Hepatocyte (in vitro differentiated cells): ENCODE measurements around the gene INPP5K. TPM values are rescaled to one million over a fixed set of nuclear protein-coding genes. Genes with fewer than 3 reads are reported as not detected.

Source experiments
- DNase-seq: peaks from one replicate; pipeline ENCODE4 v3.0.0-alpha.2; 2016; ENCODE audit warnings: low spot score
- H2AFZ ChIP-seq: fragments of 200-600 bp; sonication (generic); 2 replicates; pipeline ENCODE4 v1.6.0; 2016; ENCODE audit warnings: antibody characterized with exemption, mild to moderate bottlenecking
- H3K27ac ChIP-seq: fragments of 200-600 bp; sonication (generic); 2 replicates; pipeline ENCODE4 v1.5.1; 2016; ENCODE audit warnings: mild to moderate bottlenecking
- H3K27me3 ChIP-seq: fragments of 200-600 bp; sonication (generic); 2 replicates; pipeline ENCODE4 v1.6.1; 2016
- H3K36me3 ChIP-seq: fragments of 200-600 bp; sonication (generic); replicated peaks from 2 replicates; pipeline ENCODE4 v1.5.1; 2016; ENCODE audit warnings: low read depth; ENCODE audit not compliant: insufficient read depth
- H3K4me1 ChIP-seq: fragments of 200-600 bp; sonication (generic); 2 replicates; pipeline ENCODE4 v1.5.1; 2016; ENCODE audit warnings: mild to moderate bottlenecking, moderate library complexity; ENCODE audit not compliant: insufficient read depth
- H3K4me2 ChIP-seq: fragments of 200-600 bp; sonication (generic); 2 replicates; pipeline ENCODE4 v1.6.0; 2016
- H3K4me3 ChIP-seq: fragments of 200-600 bp; sonication (generic); 2 replicates; pipeline ENCODE4 v1.5.1; 2016; ENCODE audit warnings: mild to moderate bottlenecking
- H3K79me2 ChIP-seq: fragments of 200-600 bp; sonication (generic); 2 replicates; pipeline ENCODE4 v1.6.0; 2017; ENCODE audit warnings: mild to moderate bottlenecking
- H3K9me2 ChIP-seq: fragments of 200-600 bp; sonication (generic); replicated peaks from 2 replicates; pipeline ENCODE4 v1.6.0; 2017; ENCODE audit warnings: mild to moderate bottlenecking; ENCODE audit not compliant: insufficient read depth
- H3K9me3 ChIP-seq: fragments of 200-600 bp; sonication (generic); 2 replicates; pipeline ENCODE4 v1.5.1; 2016; ENCODE audit warnings: low read depth, mild to moderate bottlenecking
- H4K20me1 ChIP-seq: fragments of 200-600 bp; sonication (generic); 2 replicates; pipeline ENCODE4 v1.6.0; 2016; ENCODE audit warnings: mild to moderate bottlenecking; ENCODE audit not compliant: insufficient read depth, poor library complexity, severe bottlenecking
- EZH2 ChIP-seq: fragments of 200-600 bp; sonication (generic); IDR thresholded peaks from 2 replicates; pipeline ENCODE4 v1.6.1; 2016; ENCODE audit warnings: antibody characterized with exemption, mild to moderate bottlenecking, borderline replicate concordance
- EZH2phosphoT487 ChIP-seq: fragments of 200-600 bp; sonication (generic); IDR thresholded peaks from one replicate; pipeline ENCODE4 v1.6.1; 2018; ENCODE audit warnings: antibody characterized with exemption, mild to moderate bottlenecking, low read depth, moderate library complexity; ENCODE audit not compliant: unreplicated experiment, severe bottlenecking
- WGBS: methylation state at CpG from one replicate; pipeline ENCODE4 v1.1.6; 2016; ENCODE audit warnings: low lambda C conversion rate; ENCODE audit errors: missing lambda C conversion rate; 5-methylcytosine and 5-hydroxymethylcytosine counted together
- polyA plus RNA-seq: library from polyadenylated mRNA; unstranded; fragments of >200 nt; fragmentation: Nextera tagmentation; extraction: Ambion mirVana; gene quantifications from 2 replicates; pipeline ENCODE4 v1.2.1, GENCODE V29; 2016
- total RNA-seq: library from RNA; depleted of rRNA; stranded (reverse); fragments of >200 nt; gene quantifications from 2 replicates; pipeline ENCODE4 v1.2.3, GENCODE V29; 2014
- TF ChIP-seq, protein P1 (sequence below): fragments of 200-600 bp; sonication (generic); IDR thresholded peaks from 2 replicates; pipeline ENCODE4 v1.5.1; 2016; ENCODE audit warnings: antibody characterized with exemption, mild to moderate bottlenecking; ENCODE audit not compliant: poor library complexity

INPP5K gene
- total and polyA plus RNA-seq, 2 experiments from 2014 or later, result 34.7 to 40.4 TPM

GRCh38 chr17:1473170-1473569 lies 43.2 kb downstream of the INPP5K start:
- Histone ChIP-seq H3K27me3 (no peaks in the 10 kb centered on the region), H3K27ac (no peak overlapping the region), H2AFZ (no peak overlapping the region), H3K79me2 (no peaks in the 10 kb centered on the region), H3K4me2 (no peak overlapping the region), H3K4me1 (no peaks in the 10 kb centered on the region), H3K9me2 (no peaks in the 10 kb centered on the region), H3K36me3 (no peaks in the 10 kb centered on the region), H4K20me1 (no peaks in the 10 kb centered on the region), H3K4me3 (no peak overlapping the region), H3K9me3 (no peaks in the 10 kb centered on the region)
- 79% methylated on average over 11 of the region's 11 CpGs for WGBS
- no peak for DNase-seq
- no peak for TF ChIP-seq EZH2phosphoT487
- no peak for TF ChIP-seq EZH2
- TF ChIP-seq, protein P1, sequence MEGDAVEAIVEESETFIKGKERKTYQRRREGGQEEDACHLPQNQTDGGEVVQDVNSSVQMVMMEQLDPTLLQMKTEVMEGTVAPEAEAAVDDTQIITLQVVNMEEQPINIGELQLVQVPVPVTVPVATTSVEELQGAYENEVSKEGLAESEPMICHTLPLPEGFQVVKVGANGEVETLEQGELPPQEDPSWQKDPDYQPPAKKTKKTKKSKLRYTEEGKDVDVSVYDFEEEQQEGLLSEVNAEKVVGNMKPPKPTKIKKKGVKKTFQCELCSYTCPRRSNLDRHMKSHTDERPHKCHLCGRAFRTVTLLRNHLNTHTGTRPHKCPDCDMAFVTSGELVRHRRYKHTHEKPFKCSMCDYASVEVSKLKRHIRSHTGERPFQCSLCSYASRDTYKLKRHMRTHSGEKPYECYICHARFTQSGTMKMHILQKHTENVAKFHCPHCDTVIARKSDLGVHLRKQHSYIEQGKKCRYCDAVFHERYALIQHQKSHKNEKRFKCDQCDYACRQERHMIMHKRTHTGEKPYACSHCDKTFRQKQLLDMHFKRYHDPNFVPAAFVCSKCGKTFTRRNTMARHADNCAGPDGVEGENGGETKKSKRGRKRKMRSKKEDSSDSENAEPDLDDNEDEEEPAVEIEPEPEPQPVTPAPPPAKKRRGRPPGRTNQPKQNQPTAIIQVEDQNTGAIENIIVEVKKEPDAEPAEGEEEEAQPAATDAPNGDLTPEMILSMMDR, result no peak

DNA sequence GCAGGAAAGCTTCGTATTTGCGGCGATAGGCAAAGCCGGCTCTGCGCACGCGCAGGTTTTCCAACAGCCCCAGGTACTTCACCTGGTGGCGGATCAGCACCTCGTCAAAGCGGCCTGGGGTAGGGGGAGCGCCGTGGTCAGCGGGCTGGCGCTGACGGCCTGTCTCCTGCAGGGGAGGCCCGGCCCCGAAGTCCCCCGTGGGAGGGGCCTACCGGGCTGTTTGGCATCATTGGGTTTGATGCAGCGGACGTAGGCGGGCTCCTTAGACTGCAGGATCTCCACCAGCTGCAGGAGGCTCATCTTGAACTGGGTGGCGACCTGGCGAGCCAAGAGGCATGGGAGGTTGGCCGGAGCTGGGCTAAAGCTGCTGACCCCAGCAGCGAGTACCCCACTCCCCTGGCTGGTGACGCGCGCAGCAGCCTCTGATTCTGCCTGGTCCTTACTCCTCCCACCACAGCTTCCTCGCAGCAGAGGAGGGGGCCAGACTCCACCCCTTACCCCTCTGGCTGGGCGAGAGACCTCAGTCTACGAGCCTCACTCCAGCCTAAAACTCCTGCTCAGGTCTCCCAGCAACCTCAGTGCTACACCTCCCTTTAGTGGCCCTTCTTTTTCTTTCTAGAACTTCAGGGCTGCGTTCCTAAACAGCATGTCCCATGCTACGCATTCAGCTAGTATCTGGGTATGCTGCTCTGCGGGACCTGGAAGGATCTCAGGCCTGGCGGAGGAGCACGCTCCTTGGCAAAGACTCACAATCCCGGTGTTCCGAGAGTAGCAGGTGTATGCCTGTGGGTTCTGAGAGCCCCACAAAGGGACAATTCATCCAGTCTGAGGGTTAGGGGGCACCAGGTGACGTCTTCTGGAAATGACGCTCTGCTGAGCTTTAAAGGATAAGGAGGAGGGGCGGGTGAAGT lies 44.2 kb downstream of the INPP5K start:
- Histone ChIP-seq H3K27me3 (no peaks in the 10 kb centered on the region), H3K9me3 (no peaks in the 10 kb centered on the region), H2AFZ (no peak overlapping the region), H3K4me2 (no peak overlapping the region), H3K9me2 (no peaks in the 10 kb centered on the region), H4K20me1 (no peaks in the 10 kb centered on the region), H3K27ac (no peak overlapping the region), H3K79me2 (no peaks in the 10 kb centered on the region), H3K4me1 (no peaks in the 10 kb centered on the region), H3K4me3 (no peak overlapping the region), H3K36me3 (no peaks in the 10 kb centered on the region)
- TF ChIP-seq EZH2, result no peak
- no peak for TF ChIP-seq EZH2phosphoT487
- TF ChIP-seq, protein P1, result no peak
- 94% methylated on average over 42 of the region's 42 CpGs for WGBS
- DNase-seq, result no peak

- Histone ChIP-seq H3K4me1 (no peaks in the 10 kb centered on the region), H3K27ac (no peak overlapping the region), H4K20me1 (no peaks in the 10 kb centered on the region), H3K36me3 (no peaks in the 10 kb centered on the region), H3K79me2 (no peaks in the 10 kb centered on the region), H2AFZ (no peak overlapping the region), H3K9me2 (no peaks in the 10 kb centered on the region), H3K9me3 (no peaks in the 10 kb centered on the region), H3K4me2 (no peak overlapping the region), H3K4me3 (no peak overlapping the region), H3K27me3 (no peaks in the 10 kb centered on the region)
- TF ChIP-seq, protein P1, result no peak
- TF ChIP-seq EZH2, result no peak
- no peak for TF ChIP-seq EZH2phosphoT487
- 98% methylated on average over 15 of the region's 15 CpGs for WGBS
- no peak for DNase-seq
Observed at GRCh38 chr17:1471490-1471889, 44.9 kb downstream of the INPP5K start.
